ENCODE measurements around the gene NPFFR1.
A peak's percentile ranks its signal among the peaks of the same experiment; 100 is the strongest.
"Not testable (repeated sequence)": the region's sequence is repeated elsewhere in the genome, so short reads cannot be mapped to it uniquely, and the experiment has no call there.

The NPFFR1 gene

GRCh38 chr10:70255329-70256299 is 28.2 kb downstream of the NPFFR1 start:
- no peak for DNase-seq (ENCODE audit: low read depth)

GRCh38 chr10:70254778-70255328 is 29.0 kb downstream of the NPFFR1 start:
- no peak for DNase-seq (ENCODE audit: low read depth)

GRCh38 chr10:70253878-70254765 is 29.7 kb downstream of the NPFFR1 start:
- no peak for DNase-seq (ENCODE audit: low read depth)

GRCh38 chr10:70250961-70251680 is 32.7 kb downstream of the NPFFR1 start:
- DNase-seq (ENCODE audit: low read depth) = no peak

- DNase-seq (ENCODE audit: low read depth) = no peak
Measured at GRCh38 chr10:70247360-70247759, 36.4 kb downstream of the NPFFR1 start.

GRCh38 chr10:70241081-70241480 is 42.7 kb downstream of the NPFFR1 start:
- no peak for DNase-seq (ENCODE audit: low read depth)

- DNase-seq (ENCODE audit: low read depth) = not testable (repeated sequence)
Measured at GRCh38 chr10:70239986-70240385, 43.8 kb downstream of the NPFFR1 start.

- not testable (repeated sequence) for DNase-seq (ENCODE audit: low read depth)
Measured at GRCh38 chr10:70239077-70239976, 44.5 kb downstream of the NPFFR1 start.

GRCh38 chr10:70237958-70238536 is 45.8 kb downstream of the NPFFR1 start:
- DNase-seq (ENCODE audit: low read depth) = not testable (repeated sequence)

- DNase-seq (ENCODE audit: low read depth) = no peak
Measured at GRCh38 chr10:70234668-70235447, 48.9 kb downstream of the NPFFR1 start.

- DNase-seq (ENCODE audit: low read depth) = no peak
Measured at GRCh38 chr10:70233939-70234300, 49.9 kb downstream of the NPFFR1 start.

- peak; percentile 100 for DNase-seq (ENCODE audit: low read depth)
Measured at GRCh38 chr10:70233109-70233938, 50.5 kb downstream of the NPFFR1 start, which contains the start of gene PPA1. PPA1 (minus strand) TSS chr10:70233429; CDS start chr10:70233327, 102 bp downstream.

GRCh38 chr10:70232859-70233108 is 51.0 kb downstream of the NPFFR1 start:
- no peak for DNase-seq (ENCODE audit: low read depth)

- DNase-seq (ENCODE audit: low read depth) = peak; percentile 63
Measured at GRCh38 chr10:70232155-70232858, 51.5 kb downstream of the NPFFR1 start.

GRCh38 chr10:70228491-70228890 is 55.3 kb downstream of the NPFFR1 start:
- DNase-seq (ENCODE audit: low read depth) = no peak

GRCh38 chr10:70227548-70228320 is 56.1 kb downstream of the NPFFR1 start:
- no peak for DNase-seq (ENCODE audit: low read depth)

- no peak for DNase-seq (ENCODE audit: low read depth)
Measured at GRCh38 chr10:70223728-70224127, 60.1 kb downstream of the NPFFR1 start.
